ENCODE measurements around the gene NLRP9. TPM values are rescaled to one million over a fixed set of nuclear protein-coding genes. Genes with fewer than 3 reads are reported as not detected.
"Not testable (repeated sequence)": the region's sequence is repeated elsewhere in the genome, so short reads cannot be mapped to it uniquely, and the experiment has no call there.

The NLRP9 gene
- total RNA-seq: not detected

GRCh38 chr19:55738302-55738701 lies at the start of gene NLRP9:
Gene NLRP9, minus strand, starts transcription at chr19:55738402. Its CDS starts 28 bp downstream, at chr19:55738374.
- no peak for DNase-seq (ENCODE audit: low spot score)

- DNase-seq (ENCODE audit: low spot score): no peak
Observed at GRCh38 chr19:55781112-55781511, 42.9 kb upstream of the NLRP9 start.

- no peak for DNase-seq (ENCODE audit: low spot score)
Observed at GRCh38 chr19:55778331-55778730, 40.1 kb upstream of the NLRP9 start.

- DNase-seq (ENCODE audit: low spot score): no peak
Observed at GRCh38 chr19:55777528-55777927, 39.3 kb upstream of the NLRP9 start.

- not testable (repeated sequence) for DNase-seq (ENCODE audit: low spot score)
Observed at GRCh38 chr19:55769632-55770031, 31.4 kb upstream of the NLRP9 start.

- not testable (repeated sequence) for DNase-seq (ENCODE audit: low spot score)
Observed at GRCh38 chr19:55768818-55769217, 30.6 kb upstream of the NLRP9 start, which contains the start of gene RFPL4AL1. Gene RFPL4AL1, plus strand, starts transcription at chr19:55769118. Its CDS starts 2,687 bp downstream, at chr19:55771805.

GRCh38 chr19:55766466-55766865 lies 28.3 kb upstream of the NLRP9 start:
- no peak for DNase-seq (ENCODE audit: low spot score)

GRCh38 chr19:55758797-55759196 lies 20.6 kb upstream of the NLRP9 start, which contains the start of gene RFPL4A:
Gene RFPL4A, plus strand, starts transcription at chr19:55759097. Its CDS starts 2,704 bp downstream, at chr19:55761801.
- not testable (repeated sequence) for DNase-seq (ENCODE audit: low spot score)

GRCh38 chr19:55756808-55757207 lies 18.6 kb upstream of the NLRP9 start:
- not testable (repeated sequence) for DNase-seq (ENCODE audit: low spot score)

GRCh38 chr19:55753401-55753800 lies 15.2 kb upstream of the NLRP9 start:
- no peak for DNase-seq (ENCODE audit: low spot score)

- DNase-seq (ENCODE audit: low spot score): no peak
Observed at GRCh38 chr19:55750715-55751114, 12.5 kb upstream of the NLRP9 start.

GRCh38 chr19:55730378-55730777 lies 7.8 kb downstream of the NLRP9 start:
- DNase-seq (ENCODE audit: low spot score): not testable (repeated sequence)

GRCh38 chr19:55723491-55723890 lies 14.7 kb downstream of the NLRP9 start:
- DNase-seq (ENCODE audit: low spot score): no peak

GRCh38 chr19:55720801-55721200 lies 17.4 kb downstream of the NLRP9 start:
- DNase-seq (ENCODE audit: low spot score): no peak

- DNase-seq (ENCODE audit: low spot score): no peak
Observed at GRCh38 chr19:55720214-55720746, 17.9 kb downstream of the NLRP9 start.

- DNase-seq (ENCODE audit: low spot score): not testable (repeated sequence)
Observed at GRCh38 chr19:55717879-55718711, 20.1 kb downstream of the NLRP9 start.

- DNase-seq (ENCODE audit: low spot score): no peak
Observed at GRCh38 chr19:55717251-55717650, 21.0 kb downstream of the NLRP9 start.

GRCh38 chr19:55716531-55716930 lies 21.7 kb downstream of the NLRP9 start:
- DNase-seq (ENCODE audit: low spot score): no peak

GRCh38 chr19:55712804-55713631 lies 25.2 kb downstream of the NLRP9 start:
- no peak for DNase-seq (ENCODE audit: low spot score)

- no peak for DNase-seq (ENCODE audit: low spot score)
Observed at GRCh38 chr19:55711719-55712118, 26.5 kb downstream of the NLRP9 start.

- DNase-seq (ENCODE audit: low spot score): no peak
Observed at GRCh38 chr19:55705972-55706371, 32.2 kb downstream of the NLRP9 start.

All from ureter (tissue), 1 donor.